HepG2 (cell line): ENCODE data around the gene MYL6. TPM values are rescaled to one million over a fixed set of nuclear protein-coding genes. Genes with fewer than 3 reads are reported as not detected.

ENCODE experiments used
- ATAC-seq: fragments of 200-7000 bp; cut with Tn5 transposase; 3 replicates; pipeline ENCODE4 v1.9.1; 2020; ENCODE audit warnings: mild to moderate bottlenecking, moderate library complexity
- BruUV-seq: library from RNA; stranded (reverse); fragments of 400-500 nt; replicated peaks from 2 replicates; lab custom pipeline; 2021; lab: Mats Ljungman, UMichigan
- CTCF ChIA-PET: fragments of 300-600 bp; formaldehyde crosslinking; extraction: SDS; loops from one replicate; lab custom pipeline; 2021; ENCODE audit warnings: low total read pairs, inconsistent platforms, low intra/inter-chr PET ratio; lab: Yijun Ruan, JAX
- POLR2A ChIA-PET: fragments of 350-600 bp; sonication (Branson Sonifier 250); formaldehyde crosslinking; loops from one replicate; lab custom pipeline; 2020; ENCODE audit warnings: antibody characterized with exemption, inconsistent platforms; lab: Yijun Ruan, JAX
- DNase-seq: peaks from one replicate; pipeline ENCODE4 v3.0.0-alpha.2; 2015; ENCODE audit warnings: low spot score
- FAIRE-seq: peaks from 3 replicates; lab custom pipeline; 2011; peaks lifted over from hg19 to GRCh38; lab: Jason Lieb, UNC
- H2AFZ ChIP-seq: one replicate; pipeline ENCODE4 v1.6.1; 2011; ENCODE audit warnings: low read length, inconsistent platforms
- H3K27ac ChIP-seq: fragments of 300-600 bp; 3 replicates; pipeline ENCODE4 v1.8.0; 2011; ENCODE audit warnings: mixed run types, mild to moderate bottlenecking, mixed read lengths, low read length, inconsistent platforms; ENCODE audit not compliant: insufficient read depth; ENCODE audit errors: extremely low read length
- H3K27me3 ChIP-seq, 2 experiments: fragments of 200-600 bp in 1 of 2; 2 replicates in 1 of 2; 3 replicates in 1 of 2; pipeline versions ENCODE4 v1.6.0 to v1.8.0; 2011; ENCODE audit warnings: low read length in 2 of 2, mild to moderate bottlenecking in 2 of 2, moderate library complexity in 2 of 2, inconsistent platforms in 1 of 2; ENCODE audit not compliant: insufficient read depth in 2 of 2, control insufficient read depth in 1 of 2
- H3K36me3 ChIP-seq, 2 experiments: fragments of 200-600 bp in 1 of 2; replicated peaks in 1 of 2; 2 replicates in 1 of 2; 3 replicates in 1 of 2; pipeline versions ENCODE4 v1.5.1 to v1.8.0; 2011; ENCODE audit warnings: low read length in 2 of 2, inconsistent platforms in 1 of 2; ENCODE audit not compliant: insufficient read depth in 2 of 2, control insufficient read depth in 1 of 2
- H3K4me1 ChIP-seq: 2 replicates; pipeline ENCODE4 v1.5.1; 2012; ENCODE audit warnings: low read length, inconsistent platforms; ENCODE audit not compliant: insufficient read depth
- H3K4me2 ChIP-seq: 2 replicates; pipeline ENCODE4 v1.6.0; 2011; ENCODE audit warnings: low read depth, low read length, inconsistent platforms
- H3K4me3 ChIP-seq, 3 experiments: fragments of 200-600 bp in 1 of 3; sonication (generic), shearing (Covaris generic) in 1 of 3; replicated peaks in 1 of 3; 2 replicates each; pipeline ENCODE4 v1.5.1; 2011 to 2016; ENCODE audit warnings: low read length in 3 of 3, inconsistent platforms in 2 of 3, low read depth in 2 of 3, mild to moderate bottlenecking in 2 of 3, control low read depth in 1 of 3, mixed read lengths in 1 of 3; ENCODE audit not compliant: insufficient read depth in 1 of 3
- H3K79me2 ChIP-seq: one replicate; pipeline ENCODE4 v1.6.1; 2011; ENCODE audit warnings: low read length, inconsistent platforms; ENCODE audit not compliant: insufficient read depth
- H3K9ac ChIP-seq: 2 replicates; pipeline ENCODE4 v1.6.0; 2011; ENCODE audit warnings: mild to moderate bottlenecking, low read depth, low read length, inconsistent platforms; ENCODE audit not compliant: insufficient read depth
- H3K9me3 ChIP-seq: 2 replicates; pipeline ENCODE4 v1.5.1; 2012; ENCODE audit warnings: mild to moderate bottlenecking, low read length
- H4K20me1 ChIP-seq: 2 replicates; pipeline ENCODE4 v1.6.0; 2011; ENCODE audit warnings: inconsistent platforms, mild to moderate bottlenecking, low read length, moderate library complexity; ENCODE audit not compliant: insufficient read depth
- FOXA3 ChIP-seq: IDR thresholded peaks from 2 replicates; pipeline ENCODE4 v1.6.1; 2016; ENCODE audit warnings: missing genetic modification reagents, missing compliant biosample characterization
- GABPB1 ChIP-seq: IDR thresholded peaks from 2 replicates; pipeline ENCODE4 v1.6.1; 2016; ENCODE audit warnings: mild to moderate bottlenecking, missing genetic modification reagents, moderate library complexity, missing compliant biosample characterization
- HOXA3 ChIP-seq: sonication (generic); formaldehyde crosslinking; IDR thresholded peaks from 2 replicates; pipeline ENCODE4 v1.5.0; 2020; ENCODE audit warnings: missing genetic modification reagents
- POLR2A ChIP-seq, 2 experiments: IDR thresholded peaks; 2 replicates each; pipeline ENCODE4 v1.6.1; 2011; ENCODE audit warnings: low read depth in 2 of 2, low read length in 2 of 2, mild to moderate bottlenecking in 1 of 2, moderate library complexity in 1 of 2; ENCODE audit not compliant: insufficient read depth in 1 of 2
- SCMH1 ChIP-seq: sonication (generic); formaldehyde crosslinking; IDR thresholded peaks from 2 replicates; pipeline ENCODE4 v1.9.0; 2021; ENCODE audit warnings: missing genetic modification reagents, mild to moderate bottlenecking, borderline replicate concordance
- SNAPC4 ChIP-seq: sonication (generic); formaldehyde crosslinking; IDR thresholded peaks from 2 replicates; pipeline ENCODE4 v1.4.0; 2020; ENCODE audit warnings: mild to moderate bottlenecking, missing genetic modification reagents
- TFE3 ChIP-seq: IDR thresholded peaks from 2 replicates; pipeline ENCODE4 v1.6.1; 2016
- ZBTB33 ChIP-seq: sonication (generic); formaldehyde crosslinking; IDR thresholded peaks from 2 replicates; pipeline ENCODE4 v1.4.0; 2020; ENCODE audit warnings: missing genetic modification reagents
- ZFP36 ChIP-seq: fragments of 150-350 bp; IDR thresholded peaks from 2 replicates; pipeline ENCODE4 v1.6.1; 2018; ENCODE audit warnings: borderline replicate concordance, low read length, low read depth; ENCODE audit not compliant: partially characterized antibody
- ZFP82 ChIP-seq: sonication (generic); formaldehyde crosslinking; IDR thresholded peaks from 2 replicates; pipeline ENCODE4 v1.5.1; 2020; ENCODE audit warnings: mild to moderate bottlenecking, missing genetic modification reagents, borderline replicate concordance
- ZFY ChIP-seq: sonication (generic); formaldehyde crosslinking; IDR thresholded peaks from 2 replicates; pipeline ENCODE4 v1.4.0; 2020; ENCODE audit warnings: missing genetic modification reagents
- ZMAT3 ChIP-seq: sonication (generic); formaldehyde crosslinking; conservative IDR thresholded peaks from 2 replicates; pipeline ENCODE4 v1.7.0; 2021; ENCODE audit warnings: missing genetic modification reagents
- ZNF562 ChIP-seq: sonication (generic); formaldehyde crosslinking; IDR thresholded peaks from 2 replicates; pipeline ENCODE4 v1.8.0; 2022; ENCODE audit warnings: missing genetic modification reagents, borderline replicate concordance
- ZNF639 ChIP-seq: conservative IDR thresholded peaks from 2 replicates; pipeline ENCODE4 v1.6.1; 2018; ENCODE audit warnings: missing genetic modification reagents
- WGBS: methylation state at CpG from one replicate; pipeline ENCODE4 v1.1.6; 2017; ENCODE audit warnings: low lambda C conversion rate; 5-methylcytosine and 5-hydroxymethylcytosine counted together
- in situ Hi-C: cut with HindIII; loops from 2 replicates; pipeline ENCODE4 v1.10.0; 2017; ENCODE audit warnings: low pct_unique_long_range_greater_than_20kb; ENCODE audit not compliant: extremely low pct_ligation_motif_present
- intact Hi-C: fragments of 100-400 bp; cut with micrococcal nuclease; formaldehyde crosslinking; loops from one replicate; pipeline ENCODE4 v1.10.0; 2022; ENCODE audit not compliant: unreplicated experiment
- polyA plus RNA-seq, 8 experiments: library from polyadenylated mRNA; depleted of rRNA in 3 of 8; stranded (reverse) in 7 of 8; unstranded in 1 of 8; fragments of >200 nt; fragmentation: Illumina TruSeq in 4 of 8; extraction: Trizol in 4 of 8; gene quantifications; 2 replicates each; pipeline versions ENCODE4 v1.2.1 to v1.2.3, GENCODE V29; 2011 to 2016; ENCODE audit warnings: low read depth in 4 of 8, missing spikeins in 1 of 8, mixed read lengths in 1 of 8; ENCODE audit not compliant: insufficient read depth in 1 of 8
- total RNA-seq, 5 experiments: library from RNA; depleted of rRNA; stranded (reverse); fragments of >200 nt; fragmentation: Illumina TruSeq; extraction: Trizol; gene quantifications; 2 replicates each; pipeline ENCODE4 v1.2.3, GENCODE V29; 2016; ENCODE audit warnings: low read depth in 1 of 5

Gene MYL6
- total and polyA plus RNA-seq, 2 of the 13 experiments (the other 11 are each of a cell fraction or from before 2014, with no cell fraction given), result 1,127 to 1,192 TPM

- H3K27ac ChIP-seq, result peak overlapping the region; percentile 69
- CTCF ChIA-PET, result interaction anchor here (0.8 to 2.7 kb wide), 5 partner anchors 31 to 450 kb away, joined by 3 to 49 read pairs (median 3); partner anchors contain the start of genes ERBB3, ESYT1, MYL6 and ZC3H10
- POLR2A ChIA-PET, result interaction anchor here (1.0 to 3.6 kb wide), 14 partner anchors 10 to 172 kb away, joined by 3 to 48 read pairs (median 6); partner anchors contain the start of genes COQ10A, ESYT1, MYL6 and RNF41
- H3K9ac ChIP-seq, result peak overlapping the region; percentile 59
- intact Hi-C loops, result loop anchor here (1.0 to 2.0 kb wide), 2 partner anchors 62 to 69 kb away; no protein-coding TSS in a partner anchor
- DNase-seq (no peak), ATAC-seq (peak; percentile 37), FAIRE-seq (no peak)
- no peaks in the 10 kb centered on the region for H3K9me3 ChIP-seq
- peak overlapping the region; percentile 82 for H3K4me2 ChIP-seq
- H3K79me2 ChIP-seq, result peaks cover 19% of the 10 kb centered on the region
- no peak overlapping the region for H2AFZ ChIP-seq
- peak overlapping the region; percentile 76 to 94 (median 89) for H3K4me3 ChIP-seq
- H4K20me1 ChIP-seq, result no peaks in the 10 kb centered on the region
- H3K27me3 ChIP-seq, result no peaks in the 10 kb centered on the region; a peak in 1 of 5 replicates
- WGBS, result 0% methylated on average over 6 of the region's 17 CpGs
- peaks cover 34% of the 10 kb centered on the region for H3K4me1 ChIP-seq
- H3K36me3 ChIP-seq, result peaks cover 4 to 22% of the 10 kb centered on the region in 2 experiments
- in situ Hi-C loops, result loop anchor here (5.0 kb wide), 1 partner anchor 61 kb away; the partner anchor contains the start of gene ESYT1
- BruUV-seq, result no TSS peak
- TF ChIP-seq ZMAT3 (CRISPR knock-in tag) (0 out of 2 replicates have a peak, but pooled peaks have one; percentile 2), ZFP82 (CRISPR knock-in tag) (no peak), ZFP36 (no peak), TFE3 (CRISPR knock-in tag) (no peak), ZNF639 (CRISPR knock-in tag) (no peak), SCMH1 (CRISPR knock-in tag) (no peak), SNAPC4 (CRISPR knock-in tag) (peak; percentile 38; the same call in 1 of the 2 replicates), FOXA3 (no peak), ZBTB33 (no peak), ZNF562 (no peak), HOXA3 (CRISPR knock-in tag) (0 out of 2 replicates have a peak, but pooled peaks have one; percentile 3), GABPB1 (peak; percentile 34; the same call in 1 of the 2 replicates), POLR2A (IDR thresholded peaks at IDR 0.05; ENCODE audit: insufficient read depth in 1 of 2, low read depth in 2 of 2, low read length in 2 of 2) (no peak), ZFY (CRISPR knock-in tag) (peak; percentile 2; the same call in 1 of the 2 replicates)
Observed at GRCh38 chr12:56188778-56189098, 30.6 kb downstream of the MYL6 start.
